GM21825 (cell line): ENCODE data around the gene SPPL2B.

ENCODE experiments used
- ATAC-seq: cut with Tn5 transposase; IDR thresholded peaks from one replicate; pipeline ENCODE4 v1.9.1; 2021; ENCODE audit warnings: mild to moderate bottlenecking, moderate library complexity; ENCODE audit not compliant: unreplicated experiment

SPPL2B gene

GRCh38 chr19:2353159-2353886, 24.8 kb downstream of the SPPL2B start:
- ATAC-seq = no peak

- ATAC-seq = no peak
Observed at GRCh38 chr19:2353887-2354592, 25.6 kb downstream of the SPPL2B start.

- ATAC-seq = no peak
Observed at GRCh38 chr19:2354670-2355069, 26.2 kb downstream of the SPPL2B start.

GRCh38 chr19:2355168-2356035, 26.9 kb downstream of the SPPL2B start:
- no peak for ATAC-seq

GRCh38 chr19:2356036-2356646, 27.7 kb downstream of the SPPL2B start:
- ATAC-seq = no peak

- no peak for ATAC-seq
Observed at GRCh38 chr19:2357279-2358206, 29.1 kb downstream of the SPPL2B start.

GRCh38 chr19:2358548-2359173, 30.2 kb downstream of the SPPL2B start:
- no peak for ATAC-seq

- no peak for ATAC-seq
Observed at GRCh38 chr19:2359992-2360685, 31.7 kb downstream of the SPPL2B start, which contains the start of gene TMPRSS9. TSS of gene TMPRSS9 (plus strand) at chr19:2360265. CDS start at chr19:2389786, 29,521 bp downstream.

GRCh38 chr19:2360833-2361232, 32.3 kb downstream of the SPPL2B start:
- no peak for ATAC-seq

- ATAC-seq = no peak
Observed at GRCh38 chr19:2361246-2362045, 33.0 kb downstream of the SPPL2B start.

- no peak for ATAC-seq
Observed at GRCh38 chr19:2362046-2362969, 33.8 kb downstream of the SPPL2B start.

GRCh38 chr19:2362970-2363300, 34.5 kb downstream of the SPPL2B start:
- ATAC-seq = no peak

- ATAC-seq = no peak
Observed at GRCh38 chr19:2363419-2363818, 34.9 kb downstream of the SPPL2B start.

- no peak for ATAC-seq
Observed at GRCh38 chr19:2365201-2365970, 36.9 kb downstream of the SPPL2B start.

- no peak for ATAC-seq
Observed at GRCh38 chr19:2371656-2372055, 43.2 kb downstream of the SPPL2B start.

- ATAC-seq = no peak
Observed at GRCh38 chr19:2372076-2372612, 43.7 kb downstream of the SPPL2B start.
